Measurements from ENCODE around the gene BIRC2.

BIRC2 gene

GRCh38 chr11:102377891-102378290, 30.9 kb downstream of the BIRC2 start:
- Mint-ChIP-seq H3K9me3 (ENCODE audit: low read depth) (no peaks in the 10 kb centered on the region), H3K27ac (no peak overlapping the region), H3K4me3 (no peak overlapping the region), H3K27me3 (no peaks in the 10 kb centered on the region), H3K36me3 (peaks cover 14% of the 10 kb centered on the region), H3K4me1 (ENCODE audit: low read depth) (peaks cover 39% of the 10 kb centered on the region)

GRCh38 chr11:102378818-102379217, 31.8 kb downstream of the BIRC2 start:
- Mint-ChIP-seq H3K27me3 (no peaks in the 10 kb centered on the region), H3K4me3 (no peak overlapping the region), H3K4me1 (ENCODE audit: low read depth) (peaks cover 36% of the 10 kb centered on the region), H3K27ac (peak overlapping the region; percentile 12), H3K36me3 (peaks cover 19% of the 10 kb centered on the region), H3K9me3 (ENCODE audit: low read depth) (no peaks in the 10 kb centered on the region)

- Mint-ChIP-seq H3K27me3 (no peaks in the 10 kb centered on the region), H3K4me1 (ENCODE audit: low read depth) (peaks cover 39% of the 10 kb centered on the region), H3K9me3 (ENCODE audit: low read depth) (no peaks in the 10 kb centered on the region), H3K4me3 (no peak overlapping the region), H3K36me3 (peaks cover 33% of the 10 kb centered on the region), H3K27ac (peak overlapping the region; percentile 23)
Measured at GRCh38 chr11:102382384-102382783, 35.4 kb downstream of the BIRC2 start.

- Mint-ChIP-seq H3K4me1 (ENCODE audit: low read depth) (peaks cover 35% of the 10 kb centered on the region), H3K27ac (no peak overlapping the region)
Measured at GRCh38 chr11:102383839-102384238, 36.8 kb downstream of the BIRC2 start.

GRCh38 chr11:102384419-102385079, 37.5 kb downstream of the BIRC2 start:
- peaks cover 37% of the 10 kb centered on the region for H3K4me1 Mint-ChIP-seq (ENCODE audit: low read depth)
- H3K9me3 Mint-ChIP-seq (ENCODE audit: low read depth): no peaks in the 10 kb centered on the region
- H3K27me3 Mint-ChIP-seq: no peaks in the 10 kb centered on the region
- peaks cover 34% of the 10 kb centered on the region for H3K36me3 Mint-ChIP-seq
- H3K4me3 Mint-ChIP-seq: no peak overlapping the region
- H3K27ac Mint-ChIP-seq: peak overlapping the region; percentile 16

More at GRCh38 chr11:102383839-102384238, 36.8 kb downstream of the BIRC2 start:
- Mint-ChIP-seq H3K27me3 (no peaks in the 10 kb centered on the region), H3K36me3 (peaks cover 30% of the 10 kb centered on the region), H3K4me3 (no peak overlapping the region), H3K9me3 (ENCODE audit: low read depth) (no peaks in the 10 kb centered on the region)

- Mint-ChIP-seq H3K27ac (peak overlapping the region; percentile 16), H3K36me3 (peaks cover 36% of the 10 kb centered on the region)
Measured at GRCh38 chr11:102385085-102386007, 38.3 kb downstream of the BIRC2 start.

GRCh38 chr11:102386136-102386734, 39.2 kb downstream of the BIRC2 start:
- H3K27me3 Mint-ChIP-seq: no peaks in the 10 kb centered on the region
- H3K4me1 Mint-ChIP-seq (ENCODE audit: low read depth): peaks cover 45% of the 10 kb centered on the region
- peaks cover 38% of the 10 kb centered on the region for H3K36me3 Mint-ChIP-seq
- H3K9me3 Mint-ChIP-seq (ENCODE audit: low read depth): no peaks in the 10 kb centered on the region
- H3K27ac Mint-ChIP-seq: peak overlapping the region; percentile 61
- H3K4me3 Mint-ChIP-seq: no peak overlapping the region

More at GRCh38 chr11:102385085-102386007, 38.3 kb downstream of the BIRC2 start:
- no peaks in the 10 kb centered on the region for H3K9me3 Mint-ChIP-seq (ENCODE audit: low read depth)
- peaks cover 40% of the 10 kb centered on the region for H3K4me1 Mint-ChIP-seq (ENCODE audit: low read depth)
- no peak overlapping the region for H3K4me3 Mint-ChIP-seq
- H3K27me3 Mint-ChIP-seq: no peaks in the 10 kb centered on the region

GRCh38 chr11:102387043-102387781, 40.2 kb downstream of the BIRC2 start:
- no peaks in the 10 kb centered on the region for H3K9me3 Mint-ChIP-seq (ENCODE audit: low read depth)
- peaks cover 45% of the 10 kb centered on the region for H3K4me1 Mint-ChIP-seq (ENCODE audit: low read depth)
- H3K27me3 Mint-ChIP-seq: no peaks in the 10 kb centered on the region
- no peak overlapping the region for H3K4me3 Mint-ChIP-seq
- H3K27ac Mint-ChIP-seq: peak overlapping the region; percentile 61
- peaks cover 34% of the 10 kb centered on the region for H3K36me3 Mint-ChIP-seq

- H3K4me1 Mint-ChIP-seq (ENCODE audit: low read depth): peaks cover 57% of the 10 kb centered on the region
- H3K27ac Mint-ChIP-seq: peak overlapping the region; percentile 17
- H3K4me3 Mint-ChIP-seq: no peak overlapping the region
- H3K9me3 Mint-ChIP-seq (ENCODE audit: low read depth): no peaks in the 10 kb centered on the region
- no peaks in the 10 kb centered on the region for H3K27me3 Mint-ChIP-seq
- peaks cover 29% of the 10 kb centered on the region for H3K36me3 Mint-ChIP-seq
Measured at GRCh38 chr11:102389253-102389652, 42.2 kb downstream of the BIRC2 start.

- peaks cover 24% of the 10 kb centered on the region for H3K36me3 Mint-ChIP-seq
- H3K9me3 Mint-ChIP-seq (ENCODE audit: low read depth): no peaks in the 10 kb centered on the region
- H3K27ac Mint-ChIP-seq: peak overlapping the region; percentile 61
- H3K4me3 Mint-ChIP-seq: no peak overlapping the region
- peaks cover 51% of the 10 kb centered on the region for H3K4me1 Mint-ChIP-seq (ENCODE audit: low read depth)
- no peaks in the 10 kb centered on the region for H3K27me3 Mint-ChIP-seq
Measured at GRCh38 chr11:102390667-102391465, 43.9 kb downstream of the BIRC2 start.

- no peaks in the 10 kb centered on the region for H3K27me3 Mint-ChIP-seq
- H3K27ac Mint-ChIP-seq: peak overlapping the region; percentile 70
- no peak overlapping the region for H3K4me3 Mint-ChIP-seq
- peaks cover 52% of the 10 kb centered on the region for H3K4me1 Mint-ChIP-seq (ENCODE audit: low read depth)
- no peaks in the 10 kb centered on the region for H3K9me3 Mint-ChIP-seq (ENCODE audit: low read depth)
- peaks cover 20% of the 10 kb centered on the region for H3K36me3 Mint-ChIP-seq
Measured at GRCh38 chr11:102391549-102392237, 44.7 kb downstream of the BIRC2 start.

GRCh38 chr11:102393272-102393730, 46.3 kb downstream of the BIRC2 start:
- no peaks in the 10 kb centered on the region for H3K9me3 Mint-ChIP-seq (ENCODE audit: low read depth)
- peaks cover 19% of the 10 kb centered on the region for H3K36me3 Mint-ChIP-seq
- H3K27ac Mint-ChIP-seq: peak overlapping the region; percentile 64
- H3K27me3 Mint-ChIP-seq: no peaks in the 10 kb centered on the region
- H3K4me1 Mint-ChIP-seq (ENCODE audit: low read depth): peaks cover 60% of the 10 kb centered on the region
- H3K4me3 Mint-ChIP-seq: no peak overlapping the region

- Mint-ChIP-seq H3K4me3 (no peak overlapping the region), H3K27ac (peak overlapping the region; percentile 84), H3K27me3 (no peaks in the 10 kb centered on the region), H3K9me3 (ENCODE audit: low read depth) (no peaks in the 10 kb centered on the region), H3K36me3 (peaks cover 15% of the 10 kb centered on the region), H3K4me1 (ENCODE audit: low read depth) (peaks cover 57% of the 10 kb centered on the region)
Measured at GRCh38 chr11:102395720-102396393, 48.8 kb downstream of the BIRC2 start.
